KOPT-K1 (cell line): ENCODE data around the gene SINHCAF.

ENCODE experiments used
- H3K27ac ChIP-seq: fragments of 200-600 bp; sonication (generic); 2 replicates; pipeline ENCODE4 v1.5.1; 2016; ENCODE audit warnings: antibody characterized with exemption, mild to moderate bottlenecking, low read depth, low read length; ENCODE audit not compliant: poor library complexity, severe bottlenecking
- H3K36me3 ChIP-seq: fragments of 200-600 bp; sonication (generic); 2 replicates; pipeline ENCODE4 v1.5.1; 2017; ENCODE audit warnings: antibody characterized with exemption, mild to moderate bottlenecking, low read length, moderate library complexity; ENCODE audit not compliant: insufficient read depth
- H3K9me3 ChIP-seq: fragments of 200-600 bp; sonication (generic); 2 replicates; pipeline ENCODE4 v1.5.1; 2017; ENCODE audit warnings: antibody characterized with exemption, low read length, mild to moderate bottlenecking; ENCODE audit not compliant: insufficient read depth, poor library complexity, severe bottlenecking

Gene SINHCAF

DNA sequence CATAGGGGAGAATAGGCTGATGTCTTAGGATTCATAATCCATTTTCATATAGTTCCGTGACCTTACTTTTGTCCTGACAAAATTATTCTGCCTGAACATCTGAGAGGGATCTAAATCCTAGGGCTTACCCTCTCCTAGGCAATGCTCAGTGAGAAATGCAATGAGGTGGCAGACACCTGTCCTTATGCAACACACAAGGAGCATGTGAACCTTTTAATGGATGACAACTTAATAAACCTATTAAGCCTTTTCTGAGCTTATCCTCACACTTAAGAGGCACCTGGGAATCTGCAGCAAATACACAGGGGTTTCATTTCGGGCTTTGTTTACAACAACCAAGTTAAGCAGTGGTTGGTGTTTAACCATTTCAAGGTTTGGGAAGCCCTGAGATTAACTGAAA is 24.6 kb downstream of the SINHCAF start:
- Histone ChIP-seq H3K27ac (no peak overlapping the region), H3K9me3 (no peaks in the 10 kb centered on the region), H3K36me3 (peaks cover 90% of the 10 kb centered on the region)

GRCh38 chr12:31300783-31301182 is 25.2 kb downstream of the SINHCAF start:
- Histone ChIP-seq H3K36me3 (peaks cover 94% of the 10 kb centered on the region), H3K9me3 (no peaks in the 10 kb centered on the region), H3K27ac (no peak overlapping the region)

- Histone ChIP-seq H3K27ac (no peak overlapping the region), H3K9me3 (no peaks in the 10 kb centered on the region), H3K36me3 (peaks cover 97% of the 10 kb centered on the region)
Measured at GRCh38 chr12:31300341-31300740, 25.6 kb downstream of the SINHCAF start.

GRCh38 chr12:31298922-31299321 is 27.0 kb downstream of the SINHCAF start:
- no peak overlapping the region for H3K27ac ChIP-seq
- H3K9me3 ChIP-seq: no peaks in the 10 kb centered on the region
- peaks cover 97% of the 10 kb centered on the region for H3K36me3 ChIP-seq

- no peaks in the 10 kb centered on the region for H3K9me3 ChIP-seq
- no peak overlapping the region for H3K27ac ChIP-seq
- peaks cover 97% of the 10 kb centered on the region for H3K36me3 ChIP-seq
Measured at GRCh38 chr12:31298515-31298910, 27.4 kb downstream of the SINHCAF start.

GRCh38 chr12:31297572-31298514 is 28.1 kb downstream of the SINHCAF start:
- H3K27ac ChIP-seq: no peak overlapping the region
- peaks cover 97% of the 10 kb centered on the region for H3K36me3 ChIP-seq
- no peaks in the 10 kb centered on the region for H3K9me3 ChIP-seq

GRCh38 chr12:31289441-31289840 is 36.5 kb downstream of the SINHCAF start:
- Histone ChIP-seq H3K36me3 (peaks cover 100% of the 10 kb centered on the region), H3K9me3 (no peaks in the 10 kb centered on the region), H3K27ac (no peak overlapping the region)

DNA sequence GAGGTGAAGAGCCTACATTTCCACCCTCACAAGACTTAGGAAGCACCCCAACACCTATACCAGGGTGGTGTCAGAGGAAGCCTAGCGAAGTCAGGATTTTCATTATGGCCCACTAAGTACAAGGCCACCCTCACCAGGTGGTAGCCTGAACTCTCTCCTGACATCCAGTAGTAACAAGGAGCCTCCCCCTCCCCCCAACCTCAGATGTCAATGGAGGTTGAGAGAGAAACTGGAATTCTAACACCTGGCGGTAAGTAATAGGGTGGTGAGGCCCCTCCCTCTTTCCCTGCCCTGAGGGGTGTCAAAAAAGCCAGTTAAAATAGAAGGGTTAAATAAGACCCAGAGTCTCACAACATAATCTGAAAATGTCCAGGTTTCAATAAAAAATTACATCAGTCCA is 37.6 kb downstream of the SINHCAF start:
- Histone ChIP-seq H3K27ac (no peak overlapping the region), H3K9me3 (no peaks in the 10 kb centered on the region)

DNA sequence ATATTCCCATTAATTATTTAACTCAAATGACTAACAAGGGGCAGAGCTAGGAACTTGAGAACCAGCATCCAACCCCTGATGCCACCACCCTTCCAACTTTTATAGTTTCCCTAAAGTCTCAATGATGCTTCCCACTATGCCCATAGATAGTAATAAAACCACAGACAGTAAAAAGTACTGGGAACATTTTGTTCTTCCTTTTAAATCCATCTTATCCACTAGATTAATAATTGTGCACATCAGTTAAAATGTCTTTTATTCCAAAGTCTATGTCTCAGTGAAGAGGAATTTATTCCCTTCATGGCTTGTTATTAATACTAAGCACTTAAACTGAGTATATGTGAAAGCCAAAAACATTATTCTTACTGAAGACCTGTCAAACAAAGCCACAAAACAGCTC is 45.8 kb downstream of the SINHCAF start:
- Histone ChIP-seq H3K27ac (no peak overlapping the region), H3K36me3 (peaks cover 73% of the 10 kb centered on the region), H3K9me3 (no peaks in the 10 kb centered on the region)

More for the DNA sequence above, 37.6 kb downstream of the SINHCAF start:
- peaks cover 100% of the 10 kb centered on the region for H3K36me3 ChIP-seq

- no peak overlapping the region for H3K27ac ChIP-seq
- H3K9me3 ChIP-seq: no peaks in the 10 kb centered on the region
- H3K36me3 ChIP-seq: peaks cover 73% of the 10 kb centered on the region
Measured at GRCh38 chr12:31279390-31279924, 46.5 kb downstream of the SINHCAF start.

GRCh38 chr12:31278832-31279231 is 47.1 kb downstream of the SINHCAF start:
- Histone ChIP-seq H3K36me3 (peaks cover 70% of the 10 kb centered on the region), H3K27ac (no peak overlapping the region)

DNA sequence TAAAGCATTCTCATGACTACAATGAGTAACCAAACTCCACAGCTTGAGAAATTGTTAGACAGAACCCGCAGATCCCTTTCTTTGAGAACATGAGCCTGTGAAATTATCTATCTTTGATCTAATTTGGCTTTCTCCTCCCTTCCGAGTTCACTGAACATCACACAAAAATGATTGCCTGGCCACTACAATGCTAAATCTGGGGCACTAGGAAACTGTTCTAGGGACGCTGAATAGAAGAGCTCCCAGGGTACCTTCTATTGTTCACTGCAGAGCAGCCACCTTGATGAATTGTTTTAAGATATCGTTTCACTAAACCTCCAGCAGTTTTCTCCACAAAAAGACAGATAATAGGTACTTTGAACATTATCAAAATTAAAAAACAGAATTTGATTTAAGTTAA is 47.5 kb downstream of the SINHCAF start:
- H3K9me3 ChIP-seq: no peaks in the 10 kb centered on the region
- peaks cover 66% of the 10 kb centered on the region for H3K36me3 ChIP-seq
- H3K27ac ChIP-seq: no peak overlapping the region

More at GRCh38 chr12:31278832-31279231, 47.1 kb downstream of the SINHCAF start:
- no peaks in the 10 kb centered on the region for H3K9me3 ChIP-seq

- Histone ChIP-seq H3K9me3 (no peaks in the 10 kb centered on the region), H3K36me3 (peaks cover 55% of the 10 kb centered on the region), H3K27ac (no peak overlapping the region)
Measured at GRCh38 chr12:31277081-31277480, 48.9 kb downstream of the SINHCAF start.

DNA sequence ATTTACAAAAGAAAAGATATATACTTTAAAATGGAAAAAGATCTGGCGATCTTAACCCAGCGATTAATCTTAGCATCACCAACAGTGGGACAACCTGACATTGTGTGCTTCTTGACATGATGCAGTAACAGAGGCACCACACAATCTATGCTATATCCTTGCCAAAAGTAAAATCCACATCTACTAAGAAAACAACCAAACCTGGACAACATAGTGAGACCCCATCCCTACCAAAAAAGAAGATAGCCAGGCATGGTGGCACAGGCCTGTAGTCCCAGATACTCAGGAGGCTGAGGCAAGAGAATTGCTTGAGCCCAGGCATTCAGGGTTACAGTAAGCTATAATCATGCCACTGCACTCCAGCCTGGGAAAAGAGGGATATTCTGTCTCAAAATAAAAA is 50.5 kb downstream of the SINHCAF start:
- H3K27ac ChIP-seq: no peak overlapping the region
- H3K36me3 ChIP-seq: peaks cover 54% of the 10 kb centered on the region
- no peaks in the 10 kb centered on the region for H3K9me3 ChIP-seq

GRCh38 chr12:31274520-31275300 is 51.2 kb downstream of the SINHCAF start:
- Histone ChIP-seq H3K27ac (no peak overlapping the region), H3K36me3 (peaks cover 46% of the 10 kb centered on the region), H3K9me3 (no peaks in the 10 kb centered on the region)
